ENCODE results near the gene ZXDA.
"Not testable (repeated sequence)": the region's sequence is repeated elsewhere in the genome, so short reads cannot be mapped to it uniquely, and the experiment has no call there.

DNA sequence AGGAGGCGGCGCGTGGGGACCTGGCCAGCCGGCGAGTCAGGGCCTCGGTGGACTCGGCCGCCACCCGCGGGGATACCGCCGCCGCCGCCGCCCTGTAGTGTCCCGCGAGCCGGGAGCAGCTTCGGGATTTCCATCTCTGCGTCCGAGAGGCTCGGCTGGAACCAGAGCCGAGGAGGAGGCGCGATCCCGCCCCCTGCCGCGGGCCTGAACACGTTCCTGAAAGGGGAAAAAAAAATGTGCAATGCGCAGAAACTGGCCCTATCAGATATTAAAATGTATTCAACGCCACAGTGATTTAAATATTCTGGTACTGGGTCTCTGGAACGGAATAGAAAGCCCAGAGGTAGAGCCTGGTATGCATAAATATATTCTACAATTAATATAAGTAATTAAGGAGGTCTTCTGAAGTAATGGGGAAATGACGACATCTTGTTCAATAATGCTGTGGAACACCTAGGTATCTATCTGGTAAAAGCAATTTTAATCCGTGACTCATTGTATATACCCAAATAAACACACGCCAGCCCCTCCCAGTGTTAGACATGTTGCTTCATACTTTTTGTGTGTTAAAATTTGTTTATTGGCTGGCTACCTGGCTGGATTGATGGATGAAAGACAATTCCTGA, at the start of gene ZXDA:
- not testable (repeated sequence) for TF ChIP-seq CTCF (IDR thresholded peaks at IDR 0.05; ENCODE audit: borderline replicate concordance, extremely low read depth, low read length, poor library complexity, severe bottlenecking); EZH2 (IDR thresholded peaks at IDR 0.05; ENCODE audit: borderline replicate concordance, low read depth, low read length, severe bottlenecking)
